ENCODE data around the gene BACE1. TPM values are rescaled to one million over a fixed set of nuclear protein-coding genes. Genes with fewer than 3 reads are reported as not detected.

BACE1 gene
- total RNA-seq (1 to 10 TPM in 1 of 5 experiments, under 1 TPM in 4; 0.27 to 2.0 (median 0.34) TPM), polyA plus RNA-seq (under 1 TPM; 0.23 to 0.37 TPM), total RNA-seq (not detected)

GRCh38 chr11:117316197-117316961, at the start of gene BACE1:
TSS of gene BACE1 (minus strand) at chr11:117316256. CDS start at chr11:117315795, 461 bp downstream.
- Histone ChIP-seq H3K9me3 (ENCODE audit: control insufficient read depth in 2 of 3, low read length in 3 of 3) (no peaks in the 10 kb centered on the region), H3K27me3 (ENCODE audit: control insufficient read depth in 2 of 2, insufficient read depth in 2 of 2, low read length in 2 of 2) (peaks cover 0 to 7% of the 10 kb centered on the region in 2 donors), H3K36me3 (ENCODE audit: control insufficient read depth in 2 of 3, insufficient read depth in 3 of 3, low read length in 3 of 3) (no peaks in the 10 kb centered on the region), H3K4me3 (ENCODE audit: low read length) (peak within 1 kb of the TSS; percentile 47), H3K27ac (ENCODE audit: low read depth, low read length) (no peak within 1 kb of the TSS), H3K4me1 (ENCODE audit: control insufficient read depth in 2 of 2, insufficient read depth in 2 of 2, low read length in 2 of 2) (peaks cover 7 to 9% of the 10 kb centered on the region in 2 donors)
- Mint-ChIP-seq H3K27me3 (peaks cover 30 to 67% (median 37%) of the 10 kb centered on the region in 5 donors), H3K4me1 (peaks cover 0 to 12% (median 6%) of the 10 kb centered on the region in 7 donors), H3K27ac (peak within 1 kb of the TSS in 3 of 9 donors; percentile 5 to 74 (median 26)), H3K9me3 (no peaks in the 10 kb centered on the region), H3K36me3 (no peaks in the 10 kb centered on the region), H3K4me3 (peak within 1 kb of the TSS; percentile 38 to 87 (median 76))
- intact Hi-C loops (cut with micrococcal nuclease) = loop anchor here (1.0 kb wide), 1 partner anchor 11 kb away; the partner anchor contains the start of gene CEP164 (in 2 of the 2)
- DNase-seq = peak in 2 of 9 donors; percentile 10 to 13
- ChIA-PET CTCF (no interaction called here), POLR2A (no interaction called here)
- peak; percentile 52 for ATAC-seq

- no peak overlapping the region for H3K4me3 Mint-ChIP-seq
- DNase-seq (no peak), ATAC-seq (no peak)
- intact Hi-C loops (cut with micrococcal nuclease) = no loop called here
- H3K36me3 Mint-ChIP-seq = peaks cover 6 to 67% (median 55%) of the 10 kb centered on the region in 5 donors
- Histone ChIP-seq H3K27me3 (ENCODE audit: control insufficient read depth in 2 of 2, insufficient read depth in 2 of 2, low read length in 2 of 2) (no peaks in the 10 kb centered on the region), H3K36me3 (ENCODE audit: control insufficient read depth in 2 of 3, insufficient read depth in 3 of 3, low read length in 3 of 3) (peaks cover 0 to 48% (median 7%) of the 10 kb centered on the region in 3 experiments), H3K4me3 (ENCODE audit: low read length) (no peak overlapping the region), H3K27ac (ENCODE audit: low read depth, low read length) (no peak overlapping the region), H3K9me3 (ENCODE audit: control insufficient read depth in 2 of 3, low read length in 3 of 3) (no peaks in the 10 kb centered on the region), H3K4me1 (ENCODE audit: control insufficient read depth in 2 of 2, insufficient read depth in 2 of 2, low read length in 2 of 2) (no peaks in the 10 kb centered on the region)
- no peaks in the 10 kb centered on the region for H3K27me3 Mint-ChIP-seq
- POLR2A ChIA-PET = no interaction called here
- CTCF ChIA-PET = no interaction called here
- no peaks in the 10 kb centered on the region for H3K9me3 Mint-ChIP-seq
- no peak overlapping the region for H3K27ac Mint-ChIP-seq
- peaks cover 0 to 1% (median 0%) of the 10 kb centered on the region in 7 donors for H3K4me1 Mint-ChIP-seq
Measured at GRCh38 chr11:117361432-117361831, 45.4 kb upstream of the BACE1 start.

GRCh38 chr11:117356126-117356890, 40.3 kb upstream of the BACE1 start:
- Histone ChIP-seq H3K27me3 (ENCODE audit: control insufficient read depth in 2 of 2, insufficient read depth in 2 of 2, low read length in 2 of 2) (no peaks in the 10 kb centered on the region), H3K27ac (ENCODE audit: low read depth, low read length) (no peak overlapping the region), H3K9me3 (ENCODE audit: control insufficient read depth in 2 of 3, low read length in 3 of 3) (no peaks in the 10 kb centered on the region), H3K36me3 (ENCODE audit: control insufficient read depth in 2 of 3, insufficient read depth in 3 of 3, low read length in 3 of 3) (peaks cover 0 to 64% (median 9%) of the 10 kb centered on the region in 3 experiments), H3K4me1 (ENCODE audit: control insufficient read depth in 2 of 2, insufficient read depth in 2 of 2, low read length in 2 of 2) (no peaks in the 10 kb centered on the region), H3K4me3 (ENCODE audit: low read length) (no peak overlapping the region)
- no peak overlapping the region for H3K27ac Mint-ChIP-seq
- POLR2A ChIA-PET = no interaction called here
- peaks cover 4 to 63% (median 33%) of the 10 kb centered on the region in 5 donors for H3K36me3 Mint-ChIP-seq
- CTCF ChIA-PET = interaction anchor here (0.6 kb wide), 1 partner anchor 131 kb away, joined by 3 read pairs; no protein-coding TSS in a partner anchor
- no peaks in the 10 kb centered on the region for H3K9me3 Mint-ChIP-seq
- H3K27me3 Mint-ChIP-seq = no peaks in the 10 kb centered on the region
- ATAC-seq (no peak), DNase-seq (no peak)
- peaks cover 0 to 1% (median 0%) of the 10 kb centered on the region in 7 donors for H3K4me1 Mint-ChIP-seq
- intact Hi-C loops (cut with micrococcal nuclease) = no loop called here
- H3K4me3 Mint-ChIP-seq = no peak overlapping the region

- ChIA-PET CTCF (no interaction called here), POLR2A (no interaction called here)
- DNase-seq (no peak), ATAC-seq (no peak)
- H3K4me1 Mint-ChIP-seq = no peaks in the 10 kb centered on the region
- Histone ChIP-seq H3K27ac (ENCODE audit: low read depth, low read length) (no peak overlapping the region), H3K4me1 (ENCODE audit: control insufficient read depth in 2 of 2, insufficient read depth in 2 of 2, low read length in 2 of 2) (no peaks in the 10 kb centered on the region), H3K27me3 (ENCODE audit: control insufficient read depth in 2 of 2, insufficient read depth in 2 of 2, low read length in 2 of 2) (no peaks in the 10 kb centered on the region), H3K9me3 (ENCODE audit: control insufficient read depth in 2 of 3, low read length in 3 of 3) (no peaks in the 10 kb centered on the region), H3K36me3 (ENCODE audit: control insufficient read depth in 2 of 3, insufficient read depth in 3 of 3, low read length in 3 of 3) (peaks cover 0 to 62% (median 9%) of the 10 kb centered on the region in 3 experiments), H3K4me3 (ENCODE audit: low read length) (no peak overlapping the region)
- peaks cover 5 to 65% (median 30%) of the 10 kb centered on the region in 5 donors for H3K36me3 Mint-ChIP-seq
- no peaks in the 10 kb centered on the region for H3K9me3 Mint-ChIP-seq
- H3K27ac Mint-ChIP-seq = no peak overlapping the region
- no peak overlapping the region for H3K4me3 Mint-ChIP-seq
- no peaks in the 10 kb centered on the region for H3K27me3 Mint-ChIP-seq
- intact Hi-C loops (cut with micrococcal nuclease) = no loop called here
Measured at GRCh38 chr11:117354550-117354949, 38.5 kb upstream of the BACE1 start.

- ChIA-PET POLR2A (no interaction called here), CTCF (no interaction called here)
- peak overlapping the region in 1 of 9 donors; percentile 49 for H3K27ac Mint-ChIP-seq
- H3K9me3 ChIP-seq (ENCODE audit: control insufficient read depth in 2 of 3, low read length in 3 of 3) = no peaks in the 10 kb centered on the region
- ATAC-seq (no peak), DNase-seq (no peak)
- H3K36me3 ChIP-seq (ENCODE audit: control insufficient read depth in 2 of 3, insufficient read depth in 3 of 3, low read length in 3 of 3) = peaks cover 0 to 51% (median 0%) of the 10 kb centered on the region in 3 experiments
- H3K9me3 Mint-ChIP-seq = no peaks in the 10 kb centered on the region
- no peak overlapping the region for H3K4me3 Mint-ChIP-seq
- H3K4me3 ChIP-seq (ENCODE audit: low read length) = no peak overlapping the region
- intact Hi-C loops (cut with micrococcal nuclease) = no loop called here
- no peaks in the 10 kb centered on the region for H3K27me3 ChIP-seq (ENCODE audit: control insufficient read depth in 2 of 2, insufficient read depth in 2 of 2, low read length in 2 of 2)
- H3K27ac ChIP-seq (ENCODE audit: low read depth, low read length) = no peak overlapping the region
- H3K36me3 Mint-ChIP-seq = peaks cover 9 to 68% (median 28%) of the 10 kb centered on the region in 5 donors
- peaks cover 0 to 5% (median 0%) of the 10 kb centered on the region in 7 donors for H3K4me1 Mint-ChIP-seq
- no peaks in the 10 kb centered on the region for H3K4me1 ChIP-seq (ENCODE audit: control insufficient read depth in 2 of 2, insufficient read depth in 2 of 2, low read length in 2 of 2)
- no peaks in the 10 kb centered on the region for H3K27me3 Mint-ChIP-seq
Measured at GRCh38 chr11:117345039-117345438, 29.0 kb upstream of the BACE1 start.

GRCh38 chr11:117337076-117337475, 21.0 kb upstream of the BACE1 start:
- DNase-seq (no peak), ATAC-seq (no peak)
- ChIA-PET POLR2A (no interaction called here), CTCF (no interaction called here)
- H3K27me3 Mint-ChIP-seq = no peaks in the 10 kb centered on the region
- intact Hi-C loops (cut with micrococcal nuclease) = no loop called here
- H3K4me3 Mint-ChIP-seq = no peak overlapping the region
- peaks cover 0 to 54% (median 10%) of the 10 kb centered on the region in 5 donors for H3K36me3 Mint-ChIP-seq
- no peak overlapping the region for H3K27ac Mint-ChIP-seq
- Histone ChIP-seq H3K4me3 (ENCODE audit: low read length) (no peak overlapping the region), H3K4me1 (ENCODE audit: control insufficient read depth in 2 of 2, insufficient read depth in 2 of 2, low read length in 2 of 2) (no peaks in the 10 kb centered on the region), H3K36me3 (ENCODE audit: control insufficient read depth in 2 of 3, insufficient read depth in 3 of 3, low read length in 3 of 3) (peaks cover 0 to 54% (median 0%) of the 10 kb centered on the region in 3 experiments), H3K9me3 (ENCODE audit: control insufficient read depth in 2 of 3, low read length in 3 of 3) (no peaks in the 10 kb centered on the region), H3K27me3 (ENCODE audit: control insufficient read depth in 2 of 2, insufficient read depth in 2 of 2, low read length in 2 of 2) (no peaks in the 10 kb centered on the region), H3K27ac (ENCODE audit: low read depth, low read length) (no peak overlapping the region)
- peaks cover 0 to 23% (median 7%) of the 10 kb centered on the region in 7 donors for H3K4me1 Mint-ChIP-seq
- H3K9me3 Mint-ChIP-seq = no peaks in the 10 kb centered on the region
